Stimulated activated CD4-positive, alpha-beta T cell treated with anti-CD3 and anti-CD28 coated beads, Interleukin-2, amount 100 ng/mL, for 24 hours (primary cell): ENCODE measurements around the gene KCNMB1.

Experiments used
- DNase-seq, 2 donors: peaks; one replicate each; pipeline ENCODE4 v3.0.0-alpha.2; 2020

KCNMB1 gene

GRCh38 chr5:170338933-170339779 is 50.0 kb downstream of the KCNMB1 start:
- peak; percentile 61 to 65 for DNase-seq

GRCh38 chr5:170338291-170338690 is 50.9 kb downstream of the KCNMB1 start:
- DNase-seq: no peak

- no peak for DNase-seq
Measured at GRCh38 chr5:170337045-170337733, 52.0 kb downstream of the KCNMB1 start.

- no peak for DNase-seq
Measured at GRCh38 chr5:170336065-170336464, 53.1 kb downstream of the KCNMB1 start.

GRCh38 chr5:170334626-170335025 is 54.5 kb downstream of the KCNMB1 start:
- DNase-seq: peak in 1 of 2 donors; percentile 49

- DNase-seq: peak; percentile 66 to 69
Measured at GRCh38 chr5:170333161-170333910, 55.8 kb downstream of the KCNMB1 start.

- no peak for DNase-seq
Measured at GRCh38 chr5:170332058-170332457, 57.1 kb downstream of the KCNMB1 start.

- DNase-seq: peak; percentile 29 to 42
Measured at GRCh38 chr5:170330568-170331054, 58.6 kb downstream of the KCNMB1 start.

GRCh38 chr5:170329524-170329923 is 59.6 kb downstream of the KCNMB1 start:
- DNase-seq: no peak

GRCh38 chr5:170327829-170328228 is 61.3 kb downstream of the KCNMB1 start:
- DNase-seq: no peak

GRCh38 chr5:170327168-170327567 is 62.0 kb downstream of the KCNMB1 start:
- no peak for DNase-seq
